HL-60 (cell line): Measurements from ENCODE around the gene CTNNA2.

Experiments
- DNase-seq, 2 experiments: peaks; one replicate each; pipeline ENCODE4 v3.0.0-alpha.2; 2010 to 2020; ENCODE audit warnings: low read depth in 1 of 2, low spot score in 1 of 2
- H3K27ac ChIP-seq: fragments of 250-450 bp; sonication (Bioruptor Pico); replicated peaks from 2 replicates; pipeline ENCODE4 v1.5.1; 2020; ENCODE audit warnings: mild to moderate bottlenecking, moderate library complexity
- H3K27me3 ChIP-seq: fragments of 250-450 bp; sonication (Bioruptor Pico); 2 replicates; pipeline ENCODE4 v1.5.1; 2021; ENCODE audit warnings: mild to moderate bottlenecking, moderate library complexity; ENCODE audit not compliant: insufficient read depth, poor library complexity, severe bottlenecking
- H3K4me3 ChIP-seq: replicated peaks from 2 replicates; pipeline ENCODE4 v1.5.1; 2011; ENCODE audit warnings: mild to moderate bottlenecking, control low read depth, low read length; ENCODE audit not compliant: insufficient read depth
- CTCF ChIP-seq: IDR thresholded peaks from one replicate; pipeline ENCODE4 v1.5.1; 2011; ENCODE audit warnings: low read length, control low read depth, inconsistent platforms; ENCODE audit not compliant: insufficient read depth
- GABPA ChIP-seq: IDR thresholded peaks from 2 replicates; pipeline ENCODE4 v1.6.1; 2012; ENCODE audit warnings: low read depth
- POLR2AphosphoS5 ChIP-seq: IDR thresholded peaks from 2 replicates; pipeline ENCODE4 v1.6.1; 2012; ENCODE audit warnings: low read depth
- REST ChIP-seq: IDR thresholded peaks from 2 replicates; pipeline ENCODE4 v1.6.1; 2012; ENCODE audit warnings: low read depth; ENCODE audit not compliant: insufficient replicate concordance
- SPI1 ChIP-seq: IDR thresholded peaks from 2 replicates; pipeline ENCODE4 v1.6.1; 2012; ENCODE audit warnings: low read depth, mild to moderate bottlenecking, borderline replicate concordance

Gene CTNNA2

GRCh38 chr2:80012061-80012460 is 499.2 kb downstream of the CTNNA2 start:
- TF ChIP-seq SPI1 (no peak), REST (no peak), CTCF (no peak), GABPA (no peak), POLR2AphosphoS5 (no peak)
- Histone ChIP-seq H3K27ac (no peak overlapping the region), H3K27me3 (peaks cover 2% of the 10 kb centered on the region), H3K4me3 (no peak overlapping the region)
- no peak for DNase-seq

- no peak for TF ChIP-seq GABPA
- TF ChIP-seq REST, result no peak
- Histone ChIP-seq H3K27ac (no peak overlapping the region), H3K27me3 (no peaks in the 10 kb centered on the region), H3K4me3 (no peak overlapping the region)
- DNase-seq, result no peak
Measured at GRCh38 chr2:80014637-80015036, 501.8 kb downstream of the CTNNA2 start.

- Histone ChIP-seq H3K27ac (no peak overlapping the region), H3K4me3 (no peak overlapping the region), H3K27me3 (no peaks in the 10 kb centered on the region)
- DNase-seq, result no peak
- TF ChIP-seq POLR2AphosphoS5, result no peak
- no peak for TF ChIP-seq REST
- no peak for TF ChIP-seq SPI1
- TF ChIP-seq GABPA, result no peak
- no peak for TF ChIP-seq CTCF
Measured at GRCh38 chr2:80016171-80016570, 503.3 kb downstream of the CTNNA2 start.
